SK-N-SH (cell line): ENCODE results near the gene IGF2BP2. TPM values are rescaled to one million over a fixed set of nuclear protein-coding genes. Genes with fewer than 3 reads are reported as not detected.
A peak's percentile ranks its signal among the peaks of the same experiment; 100 is the strongest.

Experiments used
- CTCF ChIA-PET: fragments of 300-600, 350-600 bp; formaldehyde crosslinking; extraction: SDS; loops from one replicate; lab custom pipeline; 2021; lab: Yijun Ruan, JAX
- POLR2A ChIA-PET: fragments of 350-600 bp; sonication (Branson Sonifier 250); formaldehyde crosslinking; extraction: SDS; loops from one replicate; lab custom pipeline; 2020; ENCODE audit warnings: antibody characterized with exemption, inconsistent platforms; lab: Yijun Ruan, JAX
- DNase-seq: peaks from one replicate; pipeline ENCODE4 v3.0.0; 2012
- H2AFZ ChIP-seq: fragments of 200-600 bp; sonication (generic); 2 replicates; pipeline ENCODE4 v1.8.1; 2016; ENCODE audit warnings: antibody characterized with exemption, mild to moderate bottlenecking, low read depth
- H3F3A ChIP-seq: fragments of 200-600 bp; sonication (generic); replicated peaks from 2 replicates; pipeline ENCODE3; 2016; ENCODE audit warnings: antibody characterized with exemption, mild to moderate bottlenecking; ENCODE audit not compliant: insufficient read depth
- H3K27ac ChIP-seq, 2 experiments: fragments of 200-500 bp in 1 of 2; fragments of 200-600 bp in 1 of 2; sonication (Bioruptor generic) in 1 of 2; sonication (generic), shearing (Covaris generic) in 1 of 2; 2 replicates each; pipeline versions ENCODE4 v1.5.1 to v1.6.1; 2014 to 2016; ENCODE audit warnings: low read depth in 2 of 2, inconsistent platforms in 1 of 2, low read length in 1 of 2, mild to moderate bottlenecking in 1 of 2, mixed read lengths in 1 of 2
- H3K27me3 ChIP-seq: fragments of 200-600 bp; sonication (generic), shearing (Covaris generic); 2 replicates; pipeline ENCODE4 v1.6.1; 2016; ENCODE audit warnings: mixed run types; ENCODE audit not compliant: insufficient read depth
- H3K36me3 ChIP-seq, 2 experiments: fragments of 200-500 bp in 1 of 2; fragments of 200-600 bp in 1 of 2; sonication (Bioruptor generic) in 1 of 2; sonication (generic) in 1 of 2; replicated peaks in 1 of 2; 2 replicates each; pipeline versions ENCODE3 to v1.5.1; 2014 to 2016; ENCODE audit warnings: low read length in 1 of 2, mild to moderate bottlenecking in 1 of 2; ENCODE audit not compliant: insufficient read depth in 2 of 2, control insufficient read depth in 1 of 2
- H3K4me1 ChIP-seq, 2 experiments: fragments of 200-500 bp in 1 of 2; fragments of 200-600 bp in 1 of 2; sonication (Bioruptor generic) in 1 of 2; sonication (generic), shearing (Covaris generic) in 1 of 2; 2 replicates each; pipeline versions ENCODE4 v1.5.1 to v1.6.1; 2014 to 2016; ENCODE audit warnings: low read depth in 1 of 2, low read length in 1 of 2, mixed run types in 1 of 2; ENCODE audit not compliant: insufficient read depth in 2 of 2, control insufficient read depth in 1 of 2
- H3K4me2 ChIP-seq: fragments of 200-600 bp; sonication (generic), shearing (Covaris generic); 2 replicates; pipeline ENCODE4 v1.6.1; 2017; ENCODE audit warnings: mixed run types
- H3K4me3 ChIP-seq, 2 experiments: fragments of 200-500 bp in 1 of 2; fragments of 200-600 bp in 1 of 2; sonication (Bioruptor generic) in 1 of 2; sonication (generic), shearing (Covaris generic) in 1 of 2; 2 replicates each; pipeline versions ENCODE4 v1.5.1 to v1.8.1; 2014 to 2016; ENCODE audit warnings: low read depth in 2 of 2, inconsistent platforms in 1 of 2, low read length in 1 of 2, mild to moderate bottlenecking in 1 of 2, mixed read lengths in 1 of 2, moderate library complexity in 1 of 2
- H3K79me2 ChIP-seq: fragments of 200-600 bp; sonication (generic); 2 replicates; pipeline ENCODE4 v1.8.1; 2017; ENCODE audit warnings: mild to moderate bottlenecking; ENCODE audit not compliant: insufficient read depth
- H3K9ac ChIP-seq: fragments of 200-600 bp; sonication (generic); 2 replicates; pipeline ENCODE4 v1.6.1; 2017; ENCODE audit warnings: mixed run types
- H3K9me2 ChIP-seq: fragments of 200-600 bp; sonication (generic); 2 replicates; pipeline ENCODE4 v1.6.1; 2017; ENCODE audit warnings: mixed run types
- H3K9me3 ChIP-seq: fragments of 200-600 bp; sonication (generic); 2 replicates; pipeline ENCODE4 v1.6.1; 2017; ENCODE audit warnings: mixed run types, mild to moderate bottlenecking, moderate library complexity
- H4K20me1 ChIP-seq: fragments of 200-600 bp; sonication (generic); 2 replicates; pipeline ENCODE4 v1.6.1; 2017; ENCODE audit warnings: mild to moderate bottlenecking, mixed run types; ENCODE audit not compliant: insufficient read depth
- CHD2 ChIP-seq: fragments of 150-350 bp; IDR thresholded peaks from 2 replicates; pipeline ENCODE4 v1.6.1; 2018; ENCODE audit warnings: low read length; ENCODE audit not compliant: partially characterized antibody
- EZH2phosphoT487 ChIP-seq: fragments of 200-600 bp; sonication (generic); IDR thresholded peaks from 2 replicates; pipeline ENCODE4 v1.6.1; 2017; ENCODE audit warnings: low read depth, mixed run types, mild to moderate bottlenecking, antibody characterized with exemption, moderate library complexity, borderline replicate concordance
- FOXM1 ChIP-seq: IDR thresholded peaks from 2 replicates; pipeline ENCODE4 v1.4.0; 2012; ENCODE audit warnings: low read depth, mild to moderate bottlenecking
- GABPA ChIP-seq: IDR thresholded peaks from 2 replicates; pipeline ENCODE4 v1.4.0; 2012; ENCODE audit warnings: low read depth, mild to moderate bottlenecking
- JUND ChIP-seq: IDR thresholded peaks from 2 replicates; pipeline ENCODE4 v1.4.0; 2012
- MEF2A ChIP-seq: IDR thresholded peaks from 2 replicates; pipeline ENCODE4 v1.4.0; 2012; ENCODE audit warnings: low read depth, borderline replicate concordance
- RAD21 ChIP-seq: IDR thresholded peaks from 2 replicates; pipeline ENCODE4 v1.6.1; 2012; ENCODE audit warnings: mild to moderate bottlenecking, low read length
- RFX5 ChIP-seq: IDR thresholded peaks from 2 replicates; pipeline ENCODE4 v1.6.1; 2012; ENCODE audit warnings: mild to moderate bottlenecking, improper control_type of control experiment, low read length
- SMC3 ChIP-seq: IDR thresholded peaks from 2 replicates; pipeline ENCODE4 v1.6.1; 2012; ENCODE audit warnings: low read depth, low read length, improper control_type of control experiment
- TCF12 ChIP-seq: IDR thresholded peaks from 2 replicates; pipeline ENCODE4 v1.4.0; 2012
- WGBS: methylation state at CpG from one replicate; pipeline ENCODE4 v1.1.6; 2017; ENCODE audit warnings: low lambda C conversion rate; 5-methylcytosine and 5-hydroxymethylcytosine counted together
- polyA plus RNA-seq, 3 experiments: library from polyadenylated mRNA; depleted of rRNA; stranded (reverse); fragments of >200 nt; gene quantifications; 2 replicates each; pipeline ENCODE4 v1.2.3, GENCODE V29; 2012
- TF ChIP-seq, protein P1 (sequence below): IDR thresholded peaks from 2 replicates; pipeline ENCODE4 v1.4.0; 2012; ENCODE audit warnings: low read depth
- TF ChIP-seq, protein P2 (sequence below): fragments of 200-600 bp; sonication (generic); IDR thresholded peaks from 2 replicates; pipeline ENCODE4 v1.6.1; 2017; ENCODE audit warnings: antibody characterized with exemption, mild to moderate bottlenecking, moderate library complexity
- TF ChIP-seq, protein P3 (sequence below): IDR thresholded peaks from 2 replicates; pipeline ENCODE4 v1.4.0; 2012; ENCODE audit warnings: low read depth, borderline replicate concordance
- TF ChIP-seq, protein P4 (sequence below): IDR thresholded peaks from 2 replicates; pipeline ENCODE4; 2012

The IGF2BP2 gene
- polyA plus RNA-seq, 1 of the 3 experiments (the other 2 are of a cell fraction), result 5.4 TPM

DNA sequence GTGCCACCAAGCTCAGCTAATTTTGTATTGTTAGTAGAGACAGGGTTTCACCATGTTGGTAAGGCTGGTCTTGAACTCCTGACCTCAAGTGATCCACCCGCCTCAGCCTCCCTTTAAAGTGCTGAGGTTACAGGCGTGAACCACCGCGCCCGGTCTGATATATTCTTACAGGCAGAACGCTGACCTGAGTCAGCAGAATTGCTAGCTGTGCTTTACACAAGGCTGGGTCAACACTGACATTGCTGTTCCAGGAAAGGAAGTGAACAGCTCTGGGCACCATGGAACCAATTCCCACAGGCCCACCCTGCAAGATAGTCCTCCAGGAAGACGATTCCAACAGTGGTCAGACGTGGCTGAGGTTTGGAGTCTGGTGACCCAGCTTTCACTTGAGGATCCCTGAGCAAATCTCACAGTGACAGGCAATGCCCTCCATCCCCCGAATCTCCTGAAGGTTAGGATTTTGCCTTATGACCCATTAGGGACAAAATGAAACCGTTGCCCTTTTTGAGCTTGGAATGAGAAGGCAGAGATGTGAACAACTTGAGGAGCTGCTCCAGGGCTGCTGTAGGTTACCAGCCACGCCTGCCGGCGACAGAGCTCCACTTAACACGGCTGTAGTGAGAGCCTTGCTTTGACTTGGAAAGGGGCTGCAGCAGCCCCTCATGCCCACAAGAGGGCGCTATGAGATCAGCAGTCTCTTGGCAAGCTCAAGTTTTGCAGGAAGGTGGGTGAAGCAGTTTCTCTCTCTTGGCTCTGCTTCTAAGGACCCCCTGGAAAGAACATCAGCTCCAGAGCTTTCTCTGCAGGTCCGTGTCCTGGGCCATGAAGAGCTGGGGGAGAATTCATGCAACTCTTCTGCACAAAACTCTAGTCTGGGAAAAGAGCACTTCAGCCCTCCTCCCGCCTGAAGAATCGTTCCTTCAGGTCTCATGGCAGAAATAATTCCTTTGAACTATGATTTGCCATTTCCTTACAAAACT lies 164.6 kb downstream of the IGF2BP2 start:
- Histone ChIP-seq H2AFZ (no peak overlapping the region), H3K79me2 (peaks cover 15% of the 10 kb centered on the region; the same call in 1 of the 2 replicates), H3K27me3 (no peaks in the 10 kb centered on the region), H3K9me3 (no peaks in the 10 kb centered on the region), H3K4me3 (peak overlapping the region in 1 of 2 experiments; percentile 18; a peak in 1 of 4 replicates), H3K4me2 (peak overlapping the region; percentile 52), H3K9ac (peak overlapping the region; percentile 46; the same call in 1 of the 2 replicates), H3K9me2 (no peaks in the 10 kb centered on the region), H3K27ac (peak overlapping the region in 1 of 2 experiments; percentile 95; a peak in 2 of 4 replicates), H3K4me1 (peaks cover 3 to 52% of the 10 kb centered on the region in 2 experiments; a peak in 3 of 4 replicates), H3K36me3 (peaks cover 8 to 37% of the 10 kb centered on the region in 2 experiments), H3F3A (peaks cover 75% of the 10 kb centered on the region), H4K20me1 (peaks cover 18% of the 10 kb centered on the region)
- WGBS, result 35% methylated on average over 18 of the region's 18 CpGs
- TF ChIP-seq FOXM1, result no peak
- TF ChIP-seq RAD21, result peak; percentile 92
- TF ChIP-seq MEF2A, result no peak
- TF ChIP-seq SMC3, result peak; percentile 59
- TF ChIP-seq GABPA, result no peak
- TF ChIP-seq, protein P1, sequence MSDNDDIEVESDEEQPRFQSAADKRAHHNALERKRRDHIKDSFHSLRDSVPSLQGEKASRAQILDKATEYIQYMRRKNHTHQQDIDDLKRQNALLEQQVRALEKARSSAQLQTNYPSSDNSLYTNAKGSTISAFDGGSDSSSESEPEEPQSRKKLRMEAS, result peak; percentile 45; the same call in 1 of the 2 replicates
- peak; percentile 17 for TF ChIP-seq CHD2
- TF ChIP-seq, protein P2, sequence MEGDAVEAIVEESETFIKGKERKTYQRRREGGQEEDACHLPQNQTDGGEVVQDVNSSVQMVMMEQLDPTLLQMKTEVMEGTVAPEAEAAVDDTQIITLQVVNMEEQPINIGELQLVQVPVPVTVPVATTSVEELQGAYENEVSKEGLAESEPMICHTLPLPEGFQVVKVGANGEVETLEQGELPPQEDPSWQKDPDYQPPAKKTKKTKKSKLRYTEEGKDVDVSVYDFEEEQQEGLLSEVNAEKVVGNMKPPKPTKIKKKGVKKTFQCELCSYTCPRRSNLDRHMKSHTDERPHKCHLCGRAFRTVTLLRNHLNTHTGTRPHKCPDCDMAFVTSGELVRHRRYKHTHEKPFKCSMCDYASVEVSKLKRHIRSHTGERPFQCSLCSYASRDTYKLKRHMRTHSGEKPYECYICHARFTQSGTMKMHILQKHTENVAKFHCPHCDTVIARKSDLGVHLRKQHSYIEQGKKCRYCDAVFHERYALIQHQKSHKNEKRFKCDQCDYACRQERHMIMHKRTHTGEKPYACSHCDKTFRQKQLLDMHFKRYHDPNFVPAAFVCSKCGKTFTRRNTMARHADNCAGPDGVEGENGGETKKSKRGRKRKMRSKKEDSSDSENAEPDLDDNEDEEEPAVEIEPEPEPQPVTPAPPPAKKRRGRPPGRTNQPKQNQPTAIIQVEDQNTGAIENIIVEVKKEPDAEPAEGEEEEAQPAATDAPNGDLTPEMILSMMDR, result peak; percentile 99
- CTCF ChIA-PET, result interaction anchor here (0.6 to 6.7 kb wide), 75 partner anchors 9 to 1161 kb away, joined by 3 to 194 read pairs (median 5); partner anchors contain the start of gene TRA2B
- DNase-seq, result peak; percentile 78
- POLR2A ChIA-PET, result interaction anchor here (0.7 to 1.1 kb wide), 4 partner anchors 74 to 325 kb away, joined by 3 read pairs; partner anchors contain the start of genes SENP2 and TMEM41A

DNA sequence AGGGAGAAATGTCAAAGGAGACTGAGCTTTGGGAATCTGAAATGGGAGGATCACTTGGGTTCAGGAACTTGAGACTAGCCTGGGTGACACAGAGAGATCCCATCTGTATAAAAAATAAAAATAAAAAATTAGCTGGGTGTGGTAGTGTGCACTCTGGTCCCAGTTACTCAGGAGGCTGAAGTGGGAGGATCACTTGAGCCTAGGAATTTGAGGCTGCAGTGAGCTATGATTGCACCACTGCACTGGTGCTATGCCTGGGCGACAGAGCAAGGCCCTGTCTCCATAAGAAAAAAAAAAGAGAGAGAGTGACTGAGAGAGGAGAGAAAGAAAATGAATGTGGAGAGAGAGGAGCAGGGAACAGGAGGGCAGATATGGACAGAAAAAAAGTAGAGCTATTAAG lies 165.9 kb downstream of the IGF2BP2 start:
- ChIA-PET POLR2A (interaction anchor here (1.1 kb wide), 1 partner anchor 72 kb away, joined by 3 read pairs; the partner anchor contains the start of gene SENP2), CTCF (interaction anchor here (0.6 to 6.7 kb wide), 8 partner anchors 13 to 324 kb away, joined by 3 to 194 read pairs (median 18); no protein-coding TSS in a partner anchor)
- H3K4me3 ChIP-seq, result no peak overlapping the region
- H3F3A ChIP-seq, result peaks cover 67% of the 10 kb centered on the region
- 82% methylated on average over 1 of the region's 1 CpG for WGBS
- no peak overlapping the region for H2AFZ ChIP-seq
- peak overlapping the region in 1 of 2 experiments; percentile 95; a peak in 2 of 4 replicates for H3K27ac ChIP-seq
- H3K4me1 ChIP-seq, result peaks cover 3 to 52% of the 10 kb centered on the region in 2 experiments; a peak in 3 of 4 replicates
- peak overlapping the region; percentile 52 for H3K4me2 ChIP-seq
- no peak for DNase-seq
- no peaks in the 10 kb centered on the region for H3K27me3 ChIP-seq
- no peaks in the 10 kb centered on the region for H3K9me2 ChIP-seq
- H3K36me3 ChIP-seq, result peaks cover 15 to 35% of the 10 kb centered on the region in 2 experiments
- H3K79me2 ChIP-seq, result peaks cover 17% of the 10 kb centered on the region; the same call in 1 of the 2 replicates
- H3K9ac ChIP-seq, result peak overlapping the region; percentile 46; the same call in 1 of the 2 replicates
- H4K20me1 ChIP-seq, result peaks cover 18% of the 10 kb centered on the region
- no peaks in the 10 kb centered on the region for H3K9me3 ChIP-seq
- TF ChIP-seq, protein P1, result no peak
- TF ChIP-seq RFX5 (no peak), JUND (no peak), GABPA (no peak), EZH2phosphoT487 (no peak), CHD2 (no peak), TCF12 (no peak)
- TF ChIP-seq, protein P3, sequence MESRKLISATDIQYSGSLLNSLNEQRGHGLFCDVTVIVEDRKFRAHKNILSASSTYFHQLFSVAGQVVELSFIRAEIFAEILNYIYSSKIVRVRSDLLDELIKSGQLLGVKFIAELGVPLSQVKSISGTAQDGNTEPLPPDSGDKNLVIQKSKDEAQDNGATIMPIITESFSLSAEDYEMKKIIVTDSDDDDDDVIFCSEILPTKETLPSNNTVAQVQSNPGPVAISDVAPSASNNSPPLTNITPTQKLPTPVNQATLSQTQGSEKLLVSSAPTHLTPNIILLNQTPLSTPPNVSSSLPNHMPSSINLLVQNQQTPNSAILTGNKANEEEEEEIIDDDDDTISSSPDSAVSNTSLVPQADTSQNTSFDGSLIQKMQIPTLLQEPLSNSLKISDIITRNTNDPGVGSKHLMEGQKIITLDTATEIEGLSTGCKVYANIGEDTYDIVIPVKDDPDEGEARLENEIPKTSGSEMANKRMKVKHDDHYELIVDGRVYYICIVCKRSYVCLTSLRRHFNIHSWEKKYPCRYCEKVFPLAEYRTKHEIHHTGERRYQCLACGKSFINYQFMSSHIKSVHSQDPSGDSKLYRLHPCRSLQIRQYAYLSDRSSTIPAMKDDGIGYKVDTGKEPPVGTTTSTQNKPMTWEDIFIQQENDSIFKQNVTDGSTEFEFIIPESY, result no peak
- TF ChIP-seq, protein P4, sequence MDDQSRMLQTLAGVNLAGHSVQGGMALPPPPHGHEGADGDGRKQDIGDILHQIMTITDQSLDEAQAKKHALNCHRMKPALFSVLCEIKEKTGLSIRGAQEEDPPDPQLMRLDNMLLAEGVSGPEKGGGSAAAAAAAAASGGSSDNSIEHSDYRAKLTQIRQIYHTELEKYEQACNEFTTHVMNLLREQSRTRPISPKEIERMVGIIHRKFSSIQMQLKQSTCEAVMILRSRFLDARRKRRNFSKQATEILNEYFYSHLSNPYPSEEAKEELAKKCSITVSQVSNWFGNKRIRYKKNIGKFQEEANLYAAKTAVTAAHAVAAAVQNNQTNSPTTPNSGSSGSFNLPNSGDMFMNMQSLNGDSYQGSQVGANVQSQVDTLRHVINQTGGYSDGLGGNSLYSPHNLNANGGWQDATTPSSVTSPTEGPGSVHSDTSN, result no peak
- TF ChIP-seq, protein P2, result no peak
